Astrocyte (in vitro differentiated cells and primary cell): ENCODE results near the gene TGM1. TPM values are rescaled to one million over a fixed set of nuclear protein-coding genes. Genes with fewer than 3 reads are reported as not detected.

Experiments used
- DNase-seq: peaks from one replicate; pipeline ENCODE4 v3.0.0-alpha.2; 2010; ENCODE audit warnings: low read depth
- FAIRE-seq: peaks from 2 replicates; lab custom pipeline; 2011; peaks lifted over from hg19 to GRCh38; lab: Jason Lieb, UNC
- H2AFZ ChIP-seq: 2 replicates; pipeline ENCODE4 v1.6.0; 2012; ENCODE audit warnings: low read depth, low read length, inconsistent platforms
- H3K27ac ChIP-seq: 2 replicates; pipeline ENCODE4 v1.5.1; 2011; ENCODE audit warnings: low read depth, low read length, inconsistent platforms
- H3K27me3 ChIP-seq: 2 replicates; pipeline ENCODE4 v1.6.0; 2011; ENCODE audit warnings: low read length, inconsistent platforms; ENCODE audit not compliant: insufficient read depth
- H3K36me3 ChIP-seq: 2 replicates; pipeline ENCODE4 v1.5.1; 2011; ENCODE audit warnings: low read length, inconsistent platforms; ENCODE audit not compliant: insufficient read depth
- H3K4me1 ChIP-seq: 2 replicates; pipeline ENCODE4 v1.5.1; 2011; ENCODE audit warnings: low read length, inconsistent platforms; ENCODE audit not compliant: insufficient read depth
- H3K4me2 ChIP-seq: 2 replicates; pipeline ENCODE4 v1.6.0; 2012; ENCODE audit warnings: low read length, inconsistent platforms
- H3K4me3 ChIP-seq: 2 replicates; pipeline ENCODE4 v1.5.1; 2011; ENCODE audit warnings: low read depth, mild to moderate bottlenecking, low read length, inconsistent platforms; ENCODE audit not compliant: insufficient read depth
- H3K79me2 ChIP-seq: 2 replicates; pipeline ENCODE4 v1.6.0; 2012; ENCODE audit warnings: mild to moderate bottlenecking, low read length, inconsistent platforms; ENCODE audit not compliant: insufficient read depth
- H3K9ac ChIP-seq: 2 replicates; pipeline ENCODE4 v1.6.0; 2012; ENCODE audit warnings: mild to moderate bottlenecking, low read length, inconsistent platforms
- H3K9me3 ChIP-seq: 2 replicates; pipeline ENCODE4 v1.5.1; 2012; ENCODE audit warnings: low read depth, mild to moderate bottlenecking, low read length, inconsistent platforms; ENCODE audit not compliant: insufficient read depth
- H4K20me1 ChIP-seq: 2 replicates; pipeline ENCODE4 v1.6.0; 2012; ENCODE audit warnings: low read length, inconsistent platforms; ENCODE audit not compliant: insufficient read depth
- H3K27ac Mint-ChIP-seq: one replicate; pipeline ENCODE4 v1.8.0; 2021; ENCODE audit warnings: mild to moderate bottlenecking, mixed read lengths; ENCODE audit not compliant: unreplicated experiment
- H3K27me3 Mint-ChIP-seq: one replicate; pipeline ENCODE4 v1.8.0; 2021; ENCODE audit warnings: low read depth, mixed read lengths; ENCODE audit not compliant: unreplicated experiment
- H3K36me3 Mint-ChIP-seq: one replicate; pipeline ENCODE4 v1.8.0; 2021; ENCODE audit warnings: low read depth, mixed read lengths; ENCODE audit not compliant: unreplicated experiment
- H3K4me1 Mint-ChIP-seq: one replicate; pipeline ENCODE4 v1.8.0; 2021; ENCODE audit warnings: low read depth, mixed read lengths; ENCODE audit not compliant: unreplicated experiment
- H3K4me3 Mint-ChIP-seq: one replicate; pipeline ENCODE4 v1.8.0; 2021; ENCODE audit warnings: mild to moderate bottlenecking, moderate library complexity, mixed read lengths; ENCODE audit not compliant: unreplicated experiment
- H3K9me3 Mint-ChIP-seq: one replicate; pipeline ENCODE4 v1.8.0; 2021; ENCODE audit warnings: mild to moderate bottlenecking, mixed read lengths; ENCODE audit not compliant: unreplicated experiment
- CTCF ChIP-seq: IDR thresholded peaks from 2 replicates; pipeline ENCODE4 v1.5.1; 2011; ENCODE audit warnings: low read depth, mild to moderate bottlenecking, inconsistent platforms, low read length, moderate library complexity; ENCODE audit not compliant: insufficient read depth
- EZH2 ChIP-seq: IDR thresholded peaks from 2 replicates; pipeline ENCODE4 v1.6.1; 2012; ENCODE audit warnings: mild to moderate bottlenecking, low read length, inconsistent platforms; ENCODE audit not compliant: insufficient read depth
- total RNA-seq: library from RNA; stranded (reverse); gene quantifications from 2 replicates; pipeline ENCODE4 v1.2.1, GENCODE V29; 2021

The TGM1 gene
- total RNA-seq, 1 donor from 2014 or later, result 3.8 TPM

GRCh38 chr14:24267516-24267915 lies 4.5 kb upstream of the TGM1 start:
- H3K4me2 ChIP-seq, result no peak overlapping the region
- Mint-ChIP-seq H3K4me3 (no peak overlapping the region), H3K4me1 (peaks cover 5% of the 10 kb centered on the region), H3K36me3 (peaks cover 31% of the 10 kb centered on the region), H3K27ac (no peak overlapping the region), H3K27me3 (no peaks in the 10 kb centered on the region), H3K9me3 (no peaks in the 10 kb centered on the region)
- FAIRE-seq, result no peak
- no peak overlapping the region for H3K4me3 ChIP-seq
- peaks cover 5% of the 10 kb centered on the region for H3K4me1 ChIP-seq
- DNase-seq, result no peak
- H3K79me2 ChIP-seq, result no peaks in the 10 kb centered on the region
- H2AFZ ChIP-seq, result no peak overlapping the region
- H3K27me3 ChIP-seq, result no peaks in the 10 kb centered on the region
- H4K20me1 ChIP-seq, result no peaks in the 10 kb centered on the region
- TF ChIP-seq CTCF (no peak), EZH2 (no peak)
- peaks cover 7% of the 10 kb centered on the region for H3K36me3 ChIP-seq
- no peak overlapping the region for H3K27ac ChIP-seq
- H3K9me3 ChIP-seq, result no peaks in the 10 kb centered on the region
- H3K9ac ChIP-seq, result no peak overlapping the region

- no peak for DNase-seq
- H3K27ac Mint-ChIP-seq, result no peak overlapping the region
- no peak for TF ChIP-seq EZH2
- no peak for TF ChIP-seq CTCF
- H3K4me3 ChIP-seq, result no peak overlapping the region
- H3K36me3 ChIP-seq, result peaks cover 7% of the 10 kb centered on the region
- H2AFZ ChIP-seq, result no peak overlapping the region
- no peaks in the 10 kb centered on the region for H3K9me3 Mint-ChIP-seq
- H3K27me3 ChIP-seq, result no peaks in the 10 kb centered on the region
- peaks cover 33% of the 10 kb centered on the region for H3K36me3 Mint-ChIP-seq
- no peaks in the 10 kb centered on the region for H3K9me3 ChIP-seq
- H4K20me1 ChIP-seq, result no peaks in the 10 kb centered on the region
- H3K27me3 Mint-ChIP-seq, result peaks cover 2% of the 10 kb centered on the region
- FAIRE-seq, result no peak
- no peak overlapping the region for H3K4me2 ChIP-seq
- H3K27ac ChIP-seq, result no peak overlapping the region
- H3K79me2 ChIP-seq, result no peaks in the 10 kb centered on the region
- H3K4me1 Mint-ChIP-seq, result no peaks in the 10 kb centered on the region
- H3K4me1 ChIP-seq, result peaks cover under 1% of the 10 kb centered on the region
- H3K9ac ChIP-seq, result no peak overlapping the region
- H3K4me3 Mint-ChIP-seq, result peak overlapping the region; percentile 1
Observed at GRCh38 chr14:24266344-24267244, 3.6 kb upstream of the TGM1 start.

- Mint-ChIP-seq H3K36me3 (peaks cover 33% of the 10 kb centered on the region), H3K27ac (no peak overlapping the region), H3K4me3 (no peak overlapping the region), H3K4me1 (no peaks in the 10 kb centered on the region), H3K9me3 (no peaks in the 10 kb centered on the region), H3K27me3 (peaks cover 4% of the 10 kb centered on the region)
- no peak overlapping the region for H2AFZ ChIP-seq
- H3K9me3 ChIP-seq, result no peaks in the 10 kb centered on the region
- no peak for FAIRE-seq
- peak; percentile 27 for DNase-seq
- no peak for TF ChIP-seq EZH2
- no peak for TF ChIP-seq CTCF
- H4K20me1 ChIP-seq, result no peaks in the 10 kb centered on the region
- no peak overlapping the region for H3K4me3 ChIP-seq
- H3K79me2 ChIP-seq, result no peaks in the 10 kb centered on the region
- no peak overlapping the region for H3K9ac ChIP-seq
- H3K36me3 ChIP-seq, result peaks cover 7% of the 10 kb centered on the region
- H3K27me3 ChIP-seq, result no peaks in the 10 kb centered on the region
- H3K4me2 ChIP-seq, result no peak overlapping the region
- no peak overlapping the region for H3K27ac ChIP-seq
- H3K4me1 ChIP-seq, result peaks cover 3% of the 10 kb centered on the region
Observed at GRCh38 chr14:24264298-24264697, 1.3 kb upstream of the TGM1 start.
